SK-N-SH treated with all-trans-retinoic acid at 6 μM for 48 hours (cell line): ENCODE data around the gene CMKLR1.

Source experiments
- ATAC-seq: fragments of 200-7000 bp; cut with Tn5 transposase; 3 replicates; pipeline ENCODE4 v1.9.1; 2020; ENCODE audit warnings: mild to moderate bottlenecking, moderate library complexity
- ARNTL ChIP-seq: fragments of 450-650 bp; formaldehyde crosslinking; IDR thresholded peaks from 2 replicates; pipeline ENCODE4 v1.5.0; 2020; ENCODE audit warnings: low read depth, mild to moderate bottlenecking, moderate library complexity, borderline replicate concordance
- BACH2 ChIP-seq: fragments of 250-450 bp; sonication (Bioruptor Pico); IDR thresholded peaks from 2 replicates; pipeline ENCODE4 v1.9.0; 2021; ENCODE audit warnings: mild to moderate bottlenecking, borderline replicate concordance
- CSDC2 ChIP-seq: fragments of 250-450 bp; sonication (Bioruptor Pico); IDR thresholded peaks from 2 replicates; pipeline ENCODE4 v1.5.0; 2020; ENCODE audit warnings: mild to moderate bottlenecking, moderate library complexity
- ESRRG ChIP-seq: fragments of 250-450 bp; sonication (Bioruptor Pico); IDR thresholded peaks from 2 replicates; pipeline ENCODE4 v1.6.1; 2021; ENCODE audit warnings: mild to moderate bottlenecking
- GLIS3 ChIP-seq: fragments of 250-450 bp; sonication (Bioruptor Pico); IDR thresholded peaks from 2 replicates; pipeline ENCODE4 v1.5.0; 2020; ENCODE audit warnings: mild to moderate bottlenecking, moderate library complexity
- ISL1 ChIP-seq: fragments of 250-450 bp; sonication (Bioruptor Pico); IDR thresholded peaks from 2 replicates; pipeline ENCODE4 v2.1.2; 2022; ENCODE audit warnings: mild to moderate bottlenecking, moderate library complexity
- OSR1 ChIP-seq: fragments of 250-450 bp; sonication (Bioruptor Pico); IDR thresholded peaks from 2 replicates; pipeline ENCODE4 v1.8.0; 2022; ENCODE audit warnings: moderate library complexity, mild to moderate bottlenecking, inconsistent platforms
- PPARA ChIP-seq: fragments of 250-450 bp; sonication (Bioruptor Pico); IDR thresholded peaks from 2 replicates; pipeline ENCODE4 v1.5.0; 2020; ENCODE audit warnings: mild to moderate bottlenecking, borderline replicate concordance
- RARB ChIP-seq: fragments of 250-450 bp; sonication (Bioruptor Pico); IDR thresholded peaks from 2 replicates; pipeline ENCODE4 v1.8.0; 2021; ENCODE audit warnings: mild to moderate bottlenecking, moderate library complexity
- SNAI2 ChIP-seq: fragments of 250-450 bp; sonication (Bioruptor Pico); IDR thresholded peaks from 2 replicates; pipeline ENCODE4 v1.5.0; 2020; ENCODE audit warnings: mild to moderate bottlenecking, moderate library complexity
- TCF4 ChIP-seq: fragments of 250-450 bp; sonication (Bioruptor Pico); IDR thresholded peaks from 2 replicates; pipeline ENCODE4 v1.8.0; 2021; ENCODE audit warnings: mild to moderate bottlenecking, moderate library complexity, borderline replicate concordance
- TOX ChIP-seq: fragments of 250-450 bp; sonication (Bioruptor Pico); IDR thresholded peaks from 2 replicates; pipeline ENCODE4 v1.8.0; 2021; ENCODE audit warnings: mild to moderate bottlenecking, moderate library complexity, borderline replicate concordance
- ZFP3 ChIP-seq: fragments of 250-450 bp; sonication (Bioruptor Pico); IDR thresholded peaks from 2 replicates; pipeline ENCODE4 v1.5.0; 2020; ENCODE audit warnings: mild to moderate bottlenecking, moderate library complexity
- ZFP30 ChIP-seq: fragments of 450-650 bp; formaldehyde crosslinking; IDR thresholded peaks from 2 replicates; pipeline ENCODE4 v1.5.0; 2022; ENCODE audit warnings: mild to moderate bottlenecking, moderate library complexity
- ZNF565 ChIP-seq: fragments of 450-650 bp; formaldehyde crosslinking; conservative IDR thresholded peaks from 2 replicates; pipeline ENCODE4 v1.5.0; 2020; ENCODE audit warnings: low read depth, mild to moderate bottlenecking, moderate library complexity
- ZNF70 ChIP-seq: fragments of 450-650 bp; formaldehyde crosslinking; IDR thresholded peaks from 2 replicates; pipeline ENCODE4 v1.5.0; 2020; ENCODE audit warnings: mild to moderate bottlenecking, moderate library complexity
- ZNF8 ChIP-seq: fragments of 450-650 bp; formaldehyde crosslinking; IDR thresholded peaks from 2 replicates; pipeline ENCODE4 v1.5.0; 2020; ENCODE audit warnings: mild to moderate bottlenecking, moderate library complexity
- TF ChIP-seq, protein P1 (sequence below): fragments of 250-450 bp; sonication (Bioruptor Pico); IDR thresholded peaks from 2 replicates; pipeline ENCODE4 v1.5.1; 2020; ENCODE audit warnings: low read depth, mild to moderate bottlenecking, moderate library complexity
- TF ChIP-seq, protein P2 (sequence below): fragments of 250-450 bp; sonication (Bioruptor Pico); IDR thresholded peaks from 2 replicates; pipeline ENCODE4 v1.8.0; 2021; ENCODE audit warnings: low read depth, mild to moderate bottlenecking, moderate library complexity, borderline replicate concordance
- TF ChIP-seq, protein P3 (sequence below): fragments of 250-450 bp; sonication (Bioruptor Pico); IDR thresholded peaks from 2 replicates; pipeline ENCODE4 v1.5.1; 2021; ENCODE audit warnings: mild to moderate bottlenecking, moderate library complexity
- TF ChIP-seq, protein P4 (sequence below): fragments of 250-450 bp; sonication (Bioruptor Pico); IDR thresholded peaks from 2 replicates; pipeline ENCODE4 v1.5.0; 2020; ENCODE audit warnings: mild to moderate bottlenecking, moderate library complexity

CMKLR1 gene

DNA sequence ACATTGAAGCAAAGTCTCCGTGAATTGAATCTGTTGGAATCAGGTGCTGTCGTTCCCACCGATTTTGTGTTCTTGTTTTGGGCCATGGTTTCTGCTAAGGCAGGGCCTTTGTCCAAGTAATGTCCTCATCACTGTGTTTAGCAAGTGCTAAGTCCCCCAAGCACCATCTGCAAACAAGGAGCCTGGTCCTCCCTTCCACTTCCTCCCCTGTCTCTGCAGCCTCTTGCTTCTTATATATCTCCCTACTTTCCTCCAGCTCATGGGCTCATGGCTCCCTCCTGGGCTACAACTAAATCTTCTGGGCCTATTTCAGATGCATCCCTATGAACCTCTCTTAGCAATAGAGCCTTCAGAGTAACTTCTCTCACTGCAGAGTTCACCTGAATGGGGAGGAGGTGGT lies 25.8 kb upstream of the CMKLR1 start:
- no peak for TF ChIP-seq ZFP3 (CRISPR knock-in tag)
- TF ChIP-seq SNAI2 (CRISPR knock-in tag), result no peak
- TF ChIP-seq BACH2 (CRISPR knock-in tag), result no peak
- TF ChIP-seq, protein P1, sequence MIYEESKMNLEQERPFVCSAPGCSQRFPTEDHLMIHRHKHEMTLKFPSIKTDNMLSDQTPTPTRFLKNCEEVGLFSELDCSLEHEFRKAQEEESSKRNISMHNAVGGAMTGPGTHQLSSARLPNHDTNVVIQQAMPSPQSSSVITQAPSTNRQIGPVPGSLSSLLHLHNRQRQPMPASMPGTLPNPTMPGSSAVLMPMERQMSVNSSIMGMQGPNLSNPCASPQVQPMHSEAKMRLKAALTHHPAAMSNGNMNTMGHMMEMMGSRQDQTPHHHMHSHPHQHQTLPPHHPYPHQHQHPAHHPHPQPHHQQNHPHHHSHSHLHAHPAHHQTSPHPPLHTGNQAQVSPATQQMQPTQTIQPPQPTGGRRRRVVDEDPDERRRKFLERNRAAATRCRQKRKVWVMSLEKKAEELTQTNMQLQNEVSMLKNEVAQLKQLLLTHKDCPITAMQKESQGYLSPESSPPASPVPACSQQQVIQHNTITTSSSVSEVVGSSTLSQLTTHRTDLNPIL (CRISPR knock-in tag), result no peak
- no peak for TF ChIP-seq ESRRG (CRISPR knock-in tag)
- TF ChIP-seq ISL1, result no peak
- TF ChIP-seq, protein P2, sequence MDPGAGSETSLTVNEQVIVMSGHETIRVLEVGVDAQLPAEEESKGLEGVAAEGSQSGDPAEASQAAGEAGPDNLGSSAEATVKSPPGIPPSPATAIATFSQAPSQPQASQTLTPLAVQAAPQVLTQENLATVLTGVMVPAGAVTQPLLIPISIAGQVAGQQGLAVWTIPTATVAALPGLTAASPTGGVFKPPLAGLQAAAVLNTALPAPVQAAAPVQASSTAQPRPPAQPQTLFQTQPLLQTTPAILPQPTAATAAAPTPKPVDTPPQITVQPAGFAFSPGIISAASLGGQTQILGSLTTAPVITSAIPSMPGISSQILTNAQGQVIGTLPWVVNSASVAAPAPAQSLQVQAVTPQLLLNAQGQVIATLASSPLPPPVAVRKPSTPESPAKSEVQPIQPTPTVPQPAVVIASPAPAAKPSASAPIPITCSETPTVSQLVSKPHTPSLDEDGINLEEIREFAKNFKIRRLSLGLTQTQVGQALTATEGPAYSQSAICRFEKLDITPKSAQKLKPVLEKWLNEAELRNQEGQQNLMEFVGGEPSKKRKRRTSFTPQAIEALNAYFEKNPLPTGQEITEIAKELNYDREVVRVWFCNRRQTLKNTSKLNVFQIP (CRISPR knock-in tag), result no peak
- no peak for ATAC-seq

DNA sequence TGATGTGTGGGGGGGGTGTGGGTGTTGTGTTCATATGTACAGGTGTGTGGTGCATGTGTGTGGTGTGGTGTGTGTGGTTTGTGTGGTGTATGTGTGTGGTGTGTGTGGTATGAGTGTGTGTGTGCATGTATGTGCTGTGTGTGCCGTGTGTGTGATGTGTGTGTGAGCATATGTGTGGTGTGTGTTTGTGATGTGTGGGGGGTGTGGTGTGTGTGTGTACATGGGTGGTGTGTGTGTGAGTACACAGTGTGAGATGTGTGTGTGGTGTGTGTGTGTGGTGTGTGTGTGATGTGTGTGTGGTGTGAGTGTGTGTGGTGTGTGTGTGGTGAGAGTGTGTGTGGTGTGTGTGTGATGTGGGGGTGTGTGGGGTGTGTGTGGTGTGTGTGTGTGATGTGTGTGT lies 24.5 kb upstream of the CMKLR1 start:
- no peak for ATAC-seq
- TF ChIP-seq ARNTL (no peak), TOX (CRISPR knock-in tag) (no peak), ZFP30 (CRISPR knock-in tag) (no peak), BACH2 (CRISPR knock-in tag) (no peak), ESRRG (CRISPR knock-in tag) (no peak), ZNF70 (CRISPR knock-in tag) (no peak), CSDC2 (CRISPR knock-in tag) (no peak)
- TF ChIP-seq, protein P1 (CRISPR knock-in tag), result no peak
- TF ChIP-seq, protein P2 (CRISPR knock-in tag), result no peak

DNA sequence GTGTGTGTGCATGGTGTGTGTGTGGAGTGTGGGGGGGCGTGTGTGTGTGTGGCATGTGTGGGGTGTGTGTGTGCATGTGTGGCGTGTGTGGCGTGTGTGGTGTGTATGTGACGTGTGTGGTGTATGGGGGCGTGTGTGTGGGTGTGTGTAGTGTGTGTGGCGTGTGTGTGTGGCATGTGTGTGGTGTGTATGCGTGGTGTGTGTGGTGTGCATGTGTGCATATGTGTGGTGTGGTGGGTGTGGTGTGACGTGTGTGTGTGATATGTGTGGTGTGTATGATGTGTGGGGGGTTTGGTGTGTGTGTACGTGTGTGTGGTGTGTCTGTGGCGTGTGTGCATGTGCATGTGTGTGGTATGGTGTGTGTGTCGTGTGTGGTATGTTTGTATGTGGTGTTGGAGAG lies 24.1 kb upstream of the CMKLR1 start:
- ATAC-seq, result no peak
- TF ChIP-seq OSR1 (CRISPR knock-in tag), result no peak
- TF ChIP-seq RARB (CRISPR knock-in tag), result no peak
- no peak for TF ChIP-seq ISL1
- TF ChIP-seq ARNTL, result no peak
- TF ChIP-seq GLIS3 (CRISPR knock-in tag), result no peak
- no peak for TF ChIP-seq CSDC2 (CRISPR knock-in tag)
- TF ChIP-seq ZNF565, result no peak
- TF ChIP-seq TCF4 (CRISPR knock-in tag), result no peak
- TF ChIP-seq, protein P3, sequence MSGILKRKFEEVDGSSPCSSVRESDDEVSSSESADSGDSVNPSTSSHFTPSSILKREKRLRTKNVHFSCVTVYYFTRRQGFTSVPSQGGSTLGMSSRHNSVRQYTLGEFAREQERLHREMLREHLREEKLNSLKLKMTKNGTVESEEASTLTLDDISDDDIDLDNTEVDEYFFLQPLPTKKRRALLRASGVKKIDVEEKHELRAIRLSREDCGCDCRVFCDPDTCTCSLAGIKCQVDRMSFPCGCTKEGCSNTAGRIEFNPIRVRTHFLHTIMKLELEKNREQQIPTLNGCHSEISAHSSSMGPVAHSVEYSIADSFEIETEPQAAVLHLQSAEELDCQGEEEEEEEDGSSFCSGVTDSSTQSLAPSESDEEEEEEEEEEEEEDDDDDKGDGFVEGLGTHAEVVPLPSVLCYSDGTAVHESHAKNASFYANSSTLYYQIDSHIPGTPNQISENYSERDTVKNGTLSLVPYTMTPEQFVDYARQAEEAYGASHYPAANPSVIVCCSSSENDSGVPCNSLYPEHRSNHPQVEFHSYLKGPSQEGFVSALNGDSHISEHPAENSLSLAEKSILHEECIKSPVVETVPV, result no peak
- no peak for TF ChIP-seq ESRRG (CRISPR knock-in tag)
- TF ChIP-seq BACH2 (CRISPR knock-in tag), result no peak
- TF ChIP-seq ZFP3 (CRISPR knock-in tag), result no peak
- TF ChIP-seq PPARA (CRISPR knock-in tag), result no peak

DNA sequence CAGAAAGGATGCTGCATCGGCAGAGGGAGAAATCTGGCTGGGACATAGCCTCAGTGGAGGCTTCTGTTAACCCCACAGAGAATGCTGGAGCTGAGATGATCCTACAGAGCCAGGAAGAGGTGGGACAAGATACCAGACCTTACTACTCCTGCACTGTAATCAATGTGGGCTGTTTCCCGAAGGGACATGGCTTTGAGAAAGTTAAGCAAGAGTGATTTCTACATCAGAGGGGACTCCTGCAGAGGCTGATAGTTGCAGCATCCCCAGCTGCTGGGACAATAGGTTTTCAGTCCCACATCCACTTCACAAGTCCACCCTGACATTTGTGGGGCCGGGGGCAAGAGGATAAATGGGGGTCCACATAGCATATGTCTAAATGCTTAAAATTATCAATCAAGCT lies 22.5 kb upstream of the CMKLR1 start:
- ATAC-seq, result no peak
- TF ChIP-seq TCF4 (CRISPR knock-in tag) (no peak), ZNF8 (CRISPR knock-in tag) (no peak), PPARA (CRISPR knock-in tag) (no peak), CSDC2 (CRISPR knock-in tag) (no peak), BACH2 (CRISPR knock-in tag) (no peak), RARB (CRISPR knock-in tag) (no peak), ZFP30 (CRISPR knock-in tag) (no peak), ISL1 (no peak), ZNF565 (no peak), GLIS3 (CRISPR knock-in tag) (no peak), TOX (CRISPR knock-in tag) (no peak)
- TF ChIP-seq, protein P1 (CRISPR knock-in tag), result no peak
- TF ChIP-seq, protein P3, result no peak
- TF ChIP-seq, protein P4, sequence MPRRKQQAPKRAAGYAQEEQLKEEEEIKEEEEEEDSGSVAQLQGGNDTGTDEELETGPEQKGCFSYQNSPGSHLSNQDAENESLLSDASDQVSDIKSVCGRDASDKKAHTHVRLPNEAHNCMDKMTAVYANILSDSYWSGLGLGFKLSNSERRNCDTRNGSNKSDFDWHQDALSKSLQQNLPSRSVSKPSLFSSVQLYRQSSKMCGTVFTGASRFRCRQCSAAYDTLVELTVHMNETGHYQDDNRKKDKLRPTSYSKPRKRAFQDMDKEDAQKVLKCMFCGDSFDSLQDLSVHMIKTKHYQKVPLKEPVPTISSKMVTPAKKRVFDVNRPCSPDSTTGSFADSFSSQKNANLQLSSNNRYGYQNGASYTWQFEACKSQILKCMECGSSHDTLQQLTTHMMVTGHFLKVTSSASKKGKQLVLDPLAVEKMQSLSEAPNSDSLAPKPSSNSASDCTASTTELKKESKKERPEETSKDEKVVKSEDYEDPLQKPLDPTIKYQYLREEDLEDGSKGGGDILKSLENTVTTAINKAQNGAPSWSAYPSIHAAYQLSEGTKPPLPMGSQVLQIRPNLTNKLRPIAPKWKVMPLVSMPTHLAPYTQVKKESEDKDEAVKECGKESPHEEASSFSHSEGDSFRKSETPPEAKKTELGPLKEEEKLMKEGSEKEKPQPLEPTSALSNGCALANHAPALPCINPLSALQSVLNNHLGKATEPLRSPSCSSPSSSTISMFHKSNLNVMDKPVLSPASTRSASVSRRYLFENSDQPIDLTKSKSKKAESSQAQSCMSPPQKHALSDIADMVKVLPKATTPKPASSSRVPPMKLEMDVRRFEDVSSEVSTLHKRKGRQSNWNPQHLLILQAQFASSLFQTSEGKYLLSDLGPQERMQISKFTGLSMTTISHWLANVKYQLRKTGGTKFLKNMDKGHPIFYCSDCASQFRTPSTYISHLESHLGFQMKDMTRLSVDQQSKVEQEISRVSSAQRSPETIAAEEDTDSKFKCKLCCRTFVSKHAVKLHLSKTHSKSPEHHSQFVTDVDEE, result no peak
